ENCODE data around the gene KIDINS220. TPM values are rescaled to one million over a fixed set of nuclear protein-coding genes. Genes with fewer than 3 reads are reported as not detected.
"Not testable (repeated sequence)": the region's sequence is repeated elsewhere in the genome, so short reads cannot be mapped to it uniquely, and the experiment has no call there.

KIDINS220 gene
- total and polyA plus RNA-seq, 4 donors = 8.1 to 50.9 (median 30.8) TPM

DNA sequence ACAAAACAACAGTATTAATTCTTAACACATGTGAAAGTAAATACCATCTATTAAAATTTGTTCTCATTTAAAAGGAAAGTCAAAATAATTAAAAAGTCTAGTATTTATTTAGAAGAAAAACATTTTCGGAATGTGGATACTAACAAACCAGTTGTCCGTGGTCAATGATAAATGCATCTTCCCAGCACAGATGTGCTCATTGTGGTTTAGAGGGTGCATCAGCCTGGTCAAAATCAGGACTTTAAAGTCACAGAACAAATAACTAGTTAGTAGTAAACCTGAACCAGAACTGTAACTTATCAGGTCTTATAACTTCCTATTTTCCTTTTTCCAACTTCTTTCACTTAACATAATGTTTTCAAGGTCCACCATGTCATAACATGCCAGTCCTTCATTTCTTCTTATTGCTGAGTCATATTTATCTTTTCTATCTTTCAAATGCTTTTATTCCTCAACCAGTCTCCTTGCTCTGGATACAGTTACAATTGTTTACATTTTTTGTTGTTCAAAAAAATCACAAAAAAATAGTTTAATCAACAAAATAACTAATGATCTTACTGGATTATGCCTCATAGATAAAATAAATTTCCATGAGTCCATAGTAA lies 99.7 kb downstream of the KIDINS220 start (continued):
- TF ChIP-seq, protein P1, sequence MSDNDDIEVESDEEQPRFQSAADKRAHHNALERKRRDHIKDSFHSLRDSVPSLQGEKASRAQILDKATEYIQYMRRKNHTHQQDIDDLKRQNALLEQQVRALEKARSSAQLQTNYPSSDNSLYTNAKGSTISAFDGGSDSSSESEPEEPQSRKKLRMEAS (IDR thresholded peaks at IDR 0.05) = no peak

DNA sequence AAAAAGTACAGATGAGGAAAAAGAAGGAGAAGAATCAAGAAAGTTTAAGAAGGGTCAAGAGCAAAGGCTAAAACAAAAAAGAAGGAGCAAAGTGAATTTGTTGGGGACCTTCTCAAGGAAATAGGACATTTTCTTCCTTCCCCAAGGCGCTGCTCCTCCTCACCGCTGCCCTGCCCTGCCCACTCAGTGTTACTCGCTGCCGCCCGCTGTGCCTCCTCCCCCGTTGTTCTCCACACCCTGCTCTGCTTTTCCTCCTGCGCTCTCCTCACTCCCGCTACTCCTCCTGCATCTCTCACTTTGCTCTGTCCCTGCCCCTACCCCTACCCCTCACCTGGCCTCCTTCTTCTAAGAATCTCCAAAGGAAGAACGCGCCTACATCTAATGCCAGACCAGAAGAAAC lies 104.8 kb downstream of the KIDINS220 start:
- no peaks in the 10 kb centered on the region for H3K9me3 ChIP-seq (ENCODE audit: control insufficient read depth in 4 of 4, low read length in 3 of 4)
- 97% methylated on average over 10 of the region's 10 CpGs for WGBS
- H3K4me1 ChIP-seq (ENCODE audit: control insufficient read depth in 4 of 4, insufficient read depth in 4 of 4, low read length in 3 of 4) = no peaks in the 10 kb centered on the region
- TF ChIP-seq FOXA2 (IDR thresholded peaks at IDR 0.05) (no peak), HNF4G (IDR thresholded peaks at IDR 0.05) (no peak), FOXA1 (IDR thresholded peaks at IDR 0.05) (no peak), NR2F2 (IDR thresholded peaks at IDR 0.05) (no peak), HNF4A (conservative IDR thresholded peaks at IDR 0.05) (no peak), RAD21 (IDR thresholded peaks at IDR 0.05) (no peak), YY1 (IDR thresholded peaks at IDR 0.05) (no peak)
- TF ChIP-seq, protein P1 (IDR thresholded peaks at IDR 0.05) = no peak
- TF ChIP-seq, protein P2, sequence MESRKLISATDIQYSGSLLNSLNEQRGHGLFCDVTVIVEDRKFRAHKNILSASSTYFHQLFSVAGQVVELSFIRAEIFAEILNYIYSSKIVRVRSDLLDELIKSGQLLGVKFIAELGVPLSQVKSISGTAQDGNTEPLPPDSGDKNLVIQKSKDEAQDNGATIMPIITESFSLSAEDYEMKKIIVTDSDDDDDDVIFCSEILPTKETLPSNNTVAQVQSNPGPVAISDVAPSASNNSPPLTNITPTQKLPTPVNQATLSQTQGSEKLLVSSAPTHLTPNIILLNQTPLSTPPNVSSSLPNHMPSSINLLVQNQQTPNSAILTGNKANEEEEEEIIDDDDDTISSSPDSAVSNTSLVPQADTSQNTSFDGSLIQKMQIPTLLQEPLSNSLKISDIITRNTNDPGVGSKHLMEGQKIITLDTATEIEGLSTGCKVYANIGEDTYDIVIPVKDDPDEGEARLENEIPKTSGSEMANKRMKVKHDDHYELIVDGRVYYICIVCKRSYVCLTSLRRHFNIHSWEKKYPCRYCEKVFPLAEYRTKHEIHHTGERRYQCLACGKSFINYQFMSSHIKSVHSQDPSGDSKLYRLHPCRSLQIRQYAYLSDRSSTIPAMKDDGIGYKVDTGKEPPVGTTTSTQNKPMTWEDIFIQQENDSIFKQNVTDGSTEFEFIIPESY (IDR thresholded peaks at IDR 0.05) = no peak
- no peak overlapping the region for H3K27ac ChIP-seq (ENCODE audit: low read depth in 1 of 2, low read length in 2 of 2)
- no peak overlapping the region for H3K4me3 ChIP-seq (ENCODE audit: low read depth in 1 of 3, low read length in 3 of 3)
- no peak for DNase-seq (ENCODE audit: low spot score)
- H3K36me3 ChIP-seq (ENCODE audit: control insufficient read depth in 4 of 4, insufficient read depth in 3 of 4, low read depth in 1 of 4, low read length in 3 of 4) = peaks cover 18 to 64% (median 49%) of the 10 kb centered on the region in 4 donors
- no peaks in the 10 kb centered on the region for H3K27me3 ChIP-seq (ENCODE audit: control insufficient read depth in 4 of 4, insufficient read depth in 4 of 4, low read length in 3 of 4)
- H3K9ac ChIP-seq (ENCODE audit: low read depth in 1 of 2, low read length in 2 of 2) = no peak overlapping the region

DNA sequence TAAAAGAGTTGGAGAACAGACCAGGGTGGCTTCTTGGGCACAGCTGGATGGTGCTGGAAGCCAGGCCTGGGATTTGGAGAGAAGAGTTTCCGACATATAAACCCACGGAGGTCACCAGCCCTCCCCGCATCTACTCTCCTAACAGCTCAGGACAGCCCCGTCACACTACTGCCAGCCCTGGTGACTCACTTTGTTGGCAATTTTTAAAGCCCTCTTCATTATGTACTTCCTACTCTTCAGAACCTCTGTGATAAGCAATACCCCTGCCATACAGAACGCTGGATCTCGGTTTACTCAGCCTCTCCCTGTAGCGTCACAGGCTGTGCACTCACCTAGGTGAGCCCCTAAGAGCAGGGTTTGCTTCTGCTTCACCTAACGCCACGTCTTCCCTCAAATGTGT lies 107.5 kb downstream of the KIDINS220 start:
- Histone ChIP-seq H3K27ac (ENCODE audit: low read depth in 1 of 2, low read length in 2 of 2) (no peak overlapping the region), H3K36me3 (ENCODE audit: control insufficient read depth in 4 of 4, insufficient read depth in 3 of 4, low read depth in 1 of 4, low read length in 3 of 4) (peaks cover 17 to 55% (median 39%) of the 10 kb centered on the region in 4 donors), H3K9ac (ENCODE audit: low read depth in 1 of 2, low read length in 2 of 2) (no peak overlapping the region), H3K4me1 (ENCODE audit: control insufficient read depth in 4 of 4, insufficient read depth in 4 of 4, low read length in 3 of 4) (no peaks in the 10 kb centered on the region), H3K4me3 (ENCODE audit: low read depth in 1 of 3, low read length in 3 of 3) (no peak overlapping the region), H3K27me3 (ENCODE audit: control insufficient read depth in 4 of 4, insufficient read depth in 4 of 4, low read length in 3 of 4) (no peaks in the 10 kb centered on the region), H3K9me3 (ENCODE audit: control insufficient read depth in 4 of 4, low read length in 3 of 4) (no peaks in the 10 kb centered on the region)
- no peak for DNase-seq (ENCODE audit: low spot score)
- TF ChIP-seq, protein P3, sequence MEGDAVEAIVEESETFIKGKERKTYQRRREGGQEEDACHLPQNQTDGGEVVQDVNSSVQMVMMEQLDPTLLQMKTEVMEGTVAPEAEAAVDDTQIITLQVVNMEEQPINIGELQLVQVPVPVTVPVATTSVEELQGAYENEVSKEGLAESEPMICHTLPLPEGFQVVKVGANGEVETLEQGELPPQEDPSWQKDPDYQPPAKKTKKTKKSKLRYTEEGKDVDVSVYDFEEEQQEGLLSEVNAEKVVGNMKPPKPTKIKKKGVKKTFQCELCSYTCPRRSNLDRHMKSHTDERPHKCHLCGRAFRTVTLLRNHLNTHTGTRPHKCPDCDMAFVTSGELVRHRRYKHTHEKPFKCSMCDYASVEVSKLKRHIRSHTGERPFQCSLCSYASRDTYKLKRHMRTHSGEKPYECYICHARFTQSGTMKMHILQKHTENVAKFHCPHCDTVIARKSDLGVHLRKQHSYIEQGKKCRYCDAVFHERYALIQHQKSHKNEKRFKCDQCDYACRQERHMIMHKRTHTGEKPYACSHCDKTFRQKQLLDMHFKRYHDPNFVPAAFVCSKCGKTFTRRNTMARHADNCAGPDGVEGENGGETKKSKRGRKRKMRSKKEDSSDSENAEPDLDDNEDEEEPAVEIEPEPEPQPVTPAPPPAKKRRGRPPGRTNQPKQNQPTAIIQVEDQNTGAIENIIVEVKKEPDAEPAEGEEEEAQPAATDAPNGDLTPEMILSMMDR (IDR thresholded peaks at IDR 0.05; ENCODE audit: low read depth, low read length, missing input control) = no peak
- no peak for TF ChIP-seq ATF3 (IDR thresholded peaks at IDR 0.05)
- TF ChIP-seq, protein P1 (IDR thresholded peaks at IDR 0.05) = no peak
- TF ChIP-seq NR2F2 (IDR thresholded peaks at IDR 0.05) = no peak
- TF ChIP-seq FOXA1 (IDR thresholded peaks at IDR 0.05) = no peak
- WGBS = 96% methylated on average over 9 of the region's 9 CpGs

DNA sequence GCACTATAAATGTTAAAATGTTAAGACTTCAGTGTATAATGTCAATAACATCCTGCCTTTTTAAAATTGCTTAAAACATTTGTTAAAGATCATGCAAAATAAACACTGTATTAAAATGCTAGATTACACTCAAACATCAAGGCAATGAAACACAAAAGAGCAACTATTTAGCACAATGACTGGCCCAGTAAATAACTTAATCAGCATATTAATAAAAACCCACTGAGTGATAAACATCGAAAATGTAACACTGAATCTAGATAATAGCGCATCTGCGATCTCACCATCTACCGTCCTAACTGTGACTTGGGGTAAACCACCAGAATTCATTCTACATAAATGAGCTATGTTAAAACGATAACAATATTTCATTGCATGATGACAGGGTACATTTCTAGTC lies 108.3 kb downstream of the KIDINS220 start:
- H3K27ac ChIP-seq (ENCODE audit: low read depth in 1 of 2, low read length in 2 of 2); H3K9me3 ChIP-seq (ENCODE audit: control insufficient read depth in 4 of 4, low read length in 3 of 4); DNase-seq (ENCODE audit: low spot score); H3K9ac ChIP-seq (ENCODE audit: low read depth in 1 of 2, low read length in 2 of 2); H3K27me3 ChIP-seq (ENCODE audit: control insufficient read depth in 4 of 4, insufficient read depth in 4 of 4, low read length in 3 of 4); H3K4me3 ChIP-seq (ENCODE audit: low read depth in 1 of 3, low read length in 3 of 3); H3K4me1 ChIP-seq (ENCODE audit: control insufficient read depth in 4 of 4, insufficient read depth in 4 of 4, low read length in 3 of 4): not testable (repeated sequence)
- peaks cover 16 to 47% (median 38%) of the 10 kb centered on the region in 4 donors for H3K36me3 ChIP-seq (ENCODE audit: control insufficient read depth in 4 of 4, insufficient read depth in 3 of 4, low read depth in 1 of 4, low read length in 3 of 4)
- 93% methylated on average over 5 of the region's 5 CpGs for WGBS
